DMS79 (cell line): ENCODE measurements around the gene GRAMD1B.

Experiments used
- DNase-seq: peaks from one replicate; lab custom pipeline; 2025; lab: John Stamatoyannopoulos, UW

GRAMD1B gene

DNA sequence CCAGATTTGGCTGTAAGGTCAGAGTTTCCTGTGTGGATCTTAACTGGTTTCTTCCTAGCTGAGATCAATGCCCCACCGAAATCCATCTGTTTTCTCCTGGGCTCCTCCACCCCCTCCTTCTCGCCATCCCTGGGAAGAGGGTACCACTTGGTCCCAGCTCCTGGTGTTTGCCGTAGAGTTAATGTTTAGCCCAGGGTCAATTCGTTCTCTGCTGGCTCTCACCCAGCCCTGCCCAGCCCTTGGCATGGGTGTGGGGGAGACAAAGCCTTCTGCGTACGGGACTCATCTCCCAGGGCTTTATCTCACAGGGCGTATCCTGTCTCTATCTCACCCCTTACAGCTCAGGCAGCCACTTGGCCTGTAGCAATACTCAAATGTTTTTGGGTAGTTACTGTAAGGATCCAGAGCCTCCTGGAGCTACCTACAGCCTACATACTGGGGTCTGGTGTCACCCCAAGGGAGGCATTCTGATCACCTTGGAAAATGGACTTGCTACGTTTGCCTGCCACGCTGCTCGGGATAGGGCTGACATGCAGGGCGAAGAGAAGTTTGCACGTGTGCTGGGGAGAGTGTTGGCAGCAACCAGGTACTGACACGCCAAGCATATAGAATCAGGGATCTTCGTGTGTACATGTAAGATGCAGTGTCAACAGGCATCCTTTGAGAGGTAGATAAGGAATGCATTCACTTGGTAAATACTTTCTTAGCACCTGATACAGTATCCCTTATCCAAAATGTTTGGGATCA, 158.2 kb downstream of the GRAMD1B start:
- DNase-seq, result no peak

DNA sequence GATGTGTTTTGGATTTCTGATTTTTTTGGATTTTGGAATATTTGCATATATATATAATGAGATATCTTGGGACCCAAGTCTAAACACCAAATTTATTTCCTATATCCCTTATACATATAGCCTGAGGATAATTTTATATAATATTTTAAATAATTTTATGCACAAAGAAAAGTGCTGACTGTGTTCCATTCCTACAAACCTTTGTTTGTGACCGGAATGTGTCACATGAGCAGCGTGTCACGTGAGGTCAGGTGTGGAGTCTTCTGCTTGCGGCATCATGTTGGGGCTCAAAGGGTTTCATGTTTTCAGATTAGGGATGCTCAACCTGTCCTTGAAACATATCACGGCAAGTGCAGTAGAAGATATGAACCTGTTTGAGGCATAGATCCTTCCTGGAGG, 158.8 kb downstream of the GRAMD1B start:
- DNase-seq, result no peak

DNA sequence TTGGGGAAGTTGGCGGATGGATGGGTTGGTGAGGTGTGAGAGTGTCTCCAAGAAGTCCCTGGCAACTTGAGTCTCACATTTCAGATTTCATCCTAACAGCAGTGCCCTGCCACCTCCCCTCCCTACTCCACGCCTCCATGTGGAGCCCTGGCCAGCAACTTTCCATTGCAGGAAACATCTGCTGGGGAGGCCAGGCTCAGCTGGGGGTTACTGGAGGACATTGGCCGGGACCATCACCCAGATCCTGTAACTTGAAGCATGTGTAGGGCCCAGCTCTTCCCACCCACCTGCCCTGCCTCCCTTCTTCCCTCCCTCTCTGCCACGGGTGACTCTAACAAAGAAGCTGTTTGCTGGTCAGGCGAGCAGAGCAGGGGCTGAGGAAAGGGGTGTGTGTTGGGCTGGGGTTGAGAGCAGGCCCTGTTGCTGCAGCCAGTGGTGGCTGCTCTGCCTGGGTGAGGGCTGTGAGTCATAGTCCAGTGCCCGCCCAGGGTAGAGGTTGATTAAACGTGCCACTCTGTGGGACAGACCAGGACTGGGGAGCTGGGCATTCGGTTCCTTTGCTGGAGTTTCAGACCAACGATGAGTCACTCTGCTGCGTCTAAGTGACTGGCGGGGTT, 160.3 kb downstream of the GRAMD1B start:
- no peak for DNase-seq

DNA sequence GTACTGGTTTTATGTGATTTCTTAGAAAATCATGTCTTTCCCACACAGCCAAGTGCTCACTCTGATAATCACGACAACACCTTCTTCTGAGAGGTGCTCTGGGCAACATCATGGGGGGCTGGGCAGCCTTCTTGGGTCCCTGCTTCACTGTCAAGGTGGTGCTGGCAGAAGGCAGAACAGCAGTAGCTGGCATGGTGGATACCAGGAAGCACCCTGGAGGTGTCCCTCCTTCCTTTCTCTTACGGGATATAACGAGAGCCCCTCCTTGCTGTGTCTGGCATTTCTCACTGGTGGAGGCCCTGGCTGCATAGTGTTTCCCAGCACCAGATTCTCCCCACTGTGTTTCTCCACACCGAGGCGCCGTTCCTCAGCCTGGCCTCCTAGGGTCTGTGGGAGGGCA, 163.5 kb downstream of the GRAMD1B start:
- no peak for DNase-seq

DNA sequence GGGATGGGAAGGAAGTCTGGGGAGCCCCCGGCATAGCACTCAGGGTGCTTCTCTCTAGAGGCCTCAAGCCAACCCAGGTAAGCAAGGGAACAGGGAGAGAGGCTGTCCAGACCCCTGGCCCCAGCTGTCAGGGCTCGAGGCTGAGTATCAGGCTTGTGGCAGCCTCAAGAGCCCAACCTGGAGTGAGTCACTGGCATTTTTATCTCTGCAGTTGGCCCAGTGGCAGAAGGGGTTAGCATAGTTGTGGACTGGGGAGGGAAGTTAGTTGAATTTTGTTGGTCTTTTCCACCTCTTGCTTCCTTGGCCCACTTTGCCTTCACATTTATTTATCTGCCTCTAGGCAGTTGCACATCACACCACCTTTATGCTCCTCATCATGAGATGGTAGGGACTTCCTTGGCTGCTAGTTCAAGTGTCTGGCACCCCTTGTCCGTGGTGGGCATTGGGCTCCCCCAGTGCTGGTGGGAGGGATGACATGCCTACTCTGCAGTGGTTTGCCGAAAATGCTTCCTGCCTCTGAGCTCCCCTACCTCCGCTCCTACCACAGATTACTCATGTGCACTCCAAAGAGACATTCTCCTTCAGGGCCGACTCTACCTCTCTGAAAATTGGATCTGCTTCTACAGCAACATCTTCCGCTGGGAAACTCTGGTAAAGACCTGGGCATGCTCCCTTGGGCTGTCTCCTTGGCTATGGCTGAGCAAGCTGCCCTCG, 164.3 kb downstream of the GRAMD1B start:
- no peak for DNase-seq

DNA sequence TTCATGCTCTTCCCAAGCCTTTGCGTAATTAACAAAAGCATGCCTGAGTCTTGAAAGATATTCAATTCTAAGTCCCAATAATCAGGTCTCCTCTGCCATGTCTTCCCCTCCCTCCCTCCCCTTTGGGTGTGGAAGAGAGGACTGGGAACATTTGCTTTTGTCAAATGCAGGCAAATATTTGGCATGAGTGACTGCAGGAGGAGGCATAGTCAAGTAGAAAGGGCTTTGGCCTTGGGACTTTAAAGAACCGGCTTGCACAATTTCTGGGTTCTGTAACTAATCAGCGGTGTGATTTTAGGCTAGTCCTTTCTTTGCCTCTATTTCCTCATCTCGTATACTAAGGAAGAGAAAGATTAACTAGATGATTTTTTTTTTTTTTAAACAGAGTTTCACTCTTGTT, 164.9 kb downstream of the GRAMD1B start:
- DNase-seq, result no peak

DNA sequence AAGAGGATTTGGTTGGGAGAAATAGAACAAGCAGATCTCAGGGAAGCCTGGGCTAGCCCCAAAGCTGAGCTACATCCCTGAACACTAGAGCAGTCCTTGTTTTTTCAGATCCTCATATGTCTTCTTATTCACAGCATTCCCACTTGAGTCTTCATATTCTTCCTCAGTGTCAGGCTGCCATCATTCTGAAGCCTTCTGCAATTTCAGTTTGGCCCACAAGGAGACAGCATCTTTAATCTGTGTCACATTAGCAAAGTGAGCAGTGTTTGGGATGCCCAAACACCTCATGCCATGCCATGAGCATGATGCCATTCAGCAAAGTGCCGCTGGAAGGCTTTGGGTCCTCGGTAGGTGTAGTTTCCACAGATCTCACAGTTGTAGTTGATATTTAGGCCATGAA, 167.8 kb downstream of the GRAMD1B start:
- no peak for DNase-seq

DNA sequence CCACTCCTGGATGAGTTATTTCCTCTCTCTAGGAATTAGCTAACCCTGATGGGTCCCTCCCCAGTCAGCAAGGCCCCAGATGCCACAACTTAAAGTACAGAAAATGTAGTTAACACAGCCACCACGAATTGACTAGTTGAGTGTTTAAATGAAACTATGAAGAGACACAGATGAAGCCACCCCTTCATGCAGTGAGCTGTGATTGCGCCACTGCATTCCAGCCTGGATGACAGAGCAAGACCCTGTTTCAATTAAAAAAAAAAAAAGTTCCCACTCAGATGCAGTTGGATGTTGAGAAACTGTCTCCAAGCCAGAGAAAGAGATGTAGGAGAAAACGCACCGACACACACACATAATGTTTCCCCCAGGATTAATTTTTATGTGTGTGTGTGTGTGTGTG, 171.1 kb downstream of the GRAMD1B start:
- DNase-seq, result no peak

DNA sequence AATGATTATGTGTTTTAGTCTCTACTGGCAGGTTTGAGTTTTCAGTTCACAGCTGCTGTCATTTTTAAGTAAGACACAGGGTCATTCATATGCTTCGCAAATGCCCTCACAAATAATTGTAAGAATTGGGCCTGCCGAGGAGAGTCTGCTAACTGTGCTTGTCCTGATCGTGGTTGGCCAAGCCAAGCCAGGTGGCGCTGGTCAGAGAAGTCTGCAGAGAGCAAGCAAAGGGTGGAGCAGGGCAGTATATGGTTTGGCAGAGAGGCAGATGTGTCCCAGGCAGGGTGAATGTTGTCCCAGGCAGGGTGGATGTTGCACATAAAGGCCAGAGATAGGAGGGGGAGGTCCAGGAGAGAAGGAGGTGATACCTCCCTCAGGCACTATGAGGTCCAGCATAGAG, 171.7 kb downstream of the GRAMD1B start:
- DNase-seq, result no peak

DNA sequence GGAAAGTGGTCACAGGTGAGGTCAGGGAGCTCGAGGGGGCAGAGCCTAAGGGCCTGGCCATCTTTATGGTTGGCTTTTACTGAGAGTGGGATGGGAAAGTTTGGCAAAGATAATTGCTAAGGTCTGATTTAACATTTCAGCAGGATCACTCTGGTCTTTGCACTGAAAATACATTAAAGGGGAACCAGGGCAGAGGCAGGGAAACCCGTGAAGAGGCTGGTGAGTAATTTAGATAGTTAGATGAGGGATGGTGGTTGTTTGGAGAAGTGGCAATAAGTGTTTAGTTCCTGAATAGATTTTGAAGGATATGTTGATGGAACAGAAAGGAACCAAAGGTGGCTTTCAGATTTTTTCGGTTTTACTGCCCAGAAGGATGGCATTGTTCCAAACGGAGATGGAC, 173.6 kb downstream of the GRAMD1B start:
- no peak for DNase-seq

DNA sequence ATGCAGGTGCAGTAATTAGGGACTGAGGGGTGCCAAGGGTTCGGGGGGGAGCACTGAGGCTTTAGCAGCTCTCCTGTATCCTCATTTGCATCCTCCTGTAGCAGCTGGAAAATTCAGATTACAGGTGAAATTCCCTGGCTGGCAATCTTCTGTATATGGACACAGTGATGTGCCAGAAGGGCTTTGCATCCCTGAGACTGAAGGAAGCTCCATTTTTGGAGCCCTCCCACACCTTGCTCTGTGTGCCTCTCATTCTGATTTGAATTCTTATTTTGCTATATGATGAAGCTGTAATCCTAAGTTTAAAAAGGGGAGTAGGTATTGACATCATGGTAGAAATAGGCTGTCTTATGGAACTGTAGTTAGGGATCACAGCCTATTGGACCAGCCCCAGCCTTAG, 177.7 kb downstream of the GRAMD1B start:
- no peak for DNase-seq

DNA sequence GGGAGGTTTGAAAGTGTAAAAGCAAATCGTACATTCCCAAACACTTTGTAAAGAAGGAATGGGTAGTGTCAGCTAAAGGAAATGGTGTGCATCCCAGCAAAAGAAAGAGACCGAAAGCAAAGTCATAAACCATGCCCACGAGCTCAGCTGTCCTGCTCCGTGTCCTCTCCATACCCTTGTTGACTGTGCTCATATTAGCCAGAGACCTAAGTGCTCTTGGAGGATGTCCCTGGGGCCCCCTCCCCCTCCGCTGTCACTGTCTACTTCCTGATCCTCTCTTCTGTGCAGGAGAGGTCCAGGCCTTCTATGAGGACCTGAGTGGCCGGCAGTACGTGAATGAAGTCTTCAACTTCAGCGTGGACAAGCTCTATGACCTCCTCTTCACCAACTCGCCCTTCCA, 178.3 kb downstream of the GRAMD1B start:
- no peak for DNase-seq

DNA sequence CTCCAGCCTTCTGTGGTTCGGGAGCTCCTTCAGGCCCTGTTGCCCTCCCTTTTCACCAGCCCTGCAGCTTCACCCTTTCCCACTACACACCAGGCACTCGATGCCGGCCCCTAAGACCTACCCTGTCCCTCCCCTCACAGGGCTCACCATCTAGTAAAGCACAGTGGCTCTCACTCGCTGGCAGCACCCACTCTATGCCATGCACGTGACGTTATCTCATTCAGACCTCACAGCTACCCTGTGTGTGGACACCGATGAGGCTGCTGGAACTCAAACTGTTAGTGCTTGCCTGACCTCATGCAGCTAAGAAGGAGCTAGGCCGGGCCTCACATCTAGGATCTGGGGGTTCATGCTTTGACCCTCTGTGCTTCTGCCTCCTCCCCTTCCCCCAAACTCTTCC, 178.9 kb downstream of the GRAMD1B start:
- DNase-seq, result no peak

DNA sequence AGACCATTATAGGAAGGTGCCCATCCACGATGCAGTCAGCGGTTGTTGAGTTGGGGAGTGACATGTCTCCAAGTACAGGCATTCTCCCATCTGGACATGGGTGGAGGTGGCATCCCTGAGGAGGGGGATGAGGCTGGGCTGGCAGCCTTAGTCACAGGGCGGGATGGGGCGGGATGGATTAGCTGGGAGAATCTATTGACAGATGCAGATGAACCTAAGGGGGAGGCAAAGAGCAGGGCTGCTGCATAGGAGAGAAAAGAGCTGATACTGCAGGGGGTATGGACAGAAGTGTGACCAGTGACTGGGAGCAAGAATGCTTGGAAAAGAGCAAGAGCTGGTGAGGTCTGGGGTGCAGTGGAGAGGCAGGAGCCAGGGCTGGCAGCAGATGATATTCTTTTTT, 181.6 kb downstream of the GRAMD1B start:
- DNase-seq, result no peak

DNA sequence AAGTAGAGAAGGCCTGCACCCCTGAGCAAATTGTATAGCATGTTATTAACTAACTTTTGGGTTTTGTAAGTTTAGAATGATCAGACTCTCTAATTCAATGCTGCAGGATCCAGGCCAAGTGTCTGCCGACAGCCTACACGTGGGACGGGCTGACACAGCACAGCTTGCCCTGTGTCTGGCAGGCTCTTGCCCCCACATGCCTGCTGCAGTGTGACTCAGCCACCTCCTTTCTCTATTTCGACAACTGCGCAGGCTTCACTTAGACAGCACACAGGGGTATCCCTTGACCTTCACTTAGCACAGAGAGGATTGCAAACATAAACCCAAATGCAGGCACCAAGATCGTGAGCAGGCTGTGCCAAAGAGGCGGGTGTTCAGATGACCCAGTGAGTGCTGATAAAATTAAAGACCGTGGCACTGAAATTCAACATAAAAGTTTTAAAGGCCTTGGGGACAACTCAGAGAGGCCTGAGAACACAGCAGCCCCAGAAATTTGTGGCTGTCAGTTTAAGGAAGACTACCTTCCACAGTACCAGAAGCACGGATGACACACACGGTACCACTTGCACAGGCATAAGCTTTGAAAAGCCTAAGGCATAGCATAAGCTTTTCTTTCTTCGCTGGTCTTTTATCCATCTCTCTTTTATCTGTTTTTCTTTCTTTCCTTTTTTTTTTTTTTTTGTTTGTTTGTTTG, 186.6 kb downstream of the GRAMD1B start:
- no peak for DNase-seq

DNA sequence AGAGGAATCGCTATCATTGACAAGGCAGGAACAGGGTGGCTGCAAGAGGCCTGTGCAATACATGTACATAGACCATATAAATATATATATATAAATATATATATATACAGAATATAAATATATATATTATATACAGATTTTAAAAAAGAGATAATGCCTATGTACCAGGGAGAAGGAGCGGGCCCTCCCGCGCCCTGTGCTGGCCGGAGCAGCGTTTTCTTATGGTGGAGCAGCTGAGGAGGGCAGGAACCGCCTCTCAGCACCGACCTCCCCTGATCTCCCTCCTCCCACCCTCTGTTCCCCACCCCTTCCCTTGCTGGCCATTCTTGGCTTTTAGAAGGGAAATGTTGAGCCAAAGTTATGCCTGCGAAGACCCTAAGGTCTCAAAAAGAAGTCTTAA, 192.5 kb downstream of the GRAMD1B start:
- DNase-seq, result no peak

DNA sequence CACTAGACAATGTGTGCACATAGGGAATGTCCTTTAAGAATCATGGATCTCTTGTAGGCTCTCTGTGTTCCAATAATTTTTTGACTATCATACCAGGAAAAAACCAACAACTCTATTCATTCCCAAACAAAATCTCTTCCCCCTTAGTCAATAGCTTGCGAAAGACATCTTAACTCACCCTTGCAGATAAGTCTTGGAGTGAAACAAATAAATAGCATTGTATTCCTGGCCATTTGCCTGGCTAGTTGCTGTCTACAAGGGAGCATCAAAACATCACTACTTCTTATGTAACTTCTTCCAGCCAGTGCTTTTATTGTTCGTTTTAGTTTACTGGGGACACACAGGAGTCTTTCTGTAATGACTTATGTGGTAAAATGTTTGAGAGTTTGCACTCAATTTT, 194.9 kb downstream of the GRAMD1B start:
- no peak for DNase-seq

DNA sequence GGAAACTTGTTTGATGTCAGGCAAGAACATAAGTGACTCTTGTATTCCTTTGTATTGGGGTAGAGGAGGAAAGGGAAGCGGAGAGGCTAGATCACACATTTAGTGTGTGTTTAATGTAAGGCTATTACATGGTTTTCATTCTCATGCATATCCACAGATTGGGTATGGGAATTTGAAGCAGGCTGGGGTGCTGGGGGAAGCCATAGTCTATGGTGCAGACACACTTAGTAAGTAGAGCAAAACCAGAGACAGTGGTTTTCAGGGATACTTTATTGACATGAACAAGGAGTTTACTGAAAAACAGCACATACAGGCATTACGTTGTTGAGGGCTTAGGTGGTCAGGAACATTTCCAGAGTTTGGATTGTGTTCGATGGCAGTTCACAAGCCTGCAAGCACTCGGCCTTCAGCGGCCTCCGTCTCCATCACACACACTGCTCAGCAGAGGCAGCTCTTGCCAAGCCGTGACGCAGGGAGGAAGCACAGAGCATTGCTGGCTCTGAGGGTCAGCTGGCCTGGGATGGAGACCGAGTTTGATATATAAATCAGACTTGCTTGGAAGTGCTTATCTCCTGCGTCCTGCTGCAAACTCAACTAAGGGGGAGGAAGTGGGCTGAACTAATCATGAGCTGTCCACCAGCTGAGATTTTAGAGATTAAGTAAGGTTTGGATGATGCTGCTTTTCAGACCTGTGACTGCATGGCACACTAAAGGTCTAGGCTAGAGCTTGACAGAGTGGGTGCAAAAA, 199.0 kb downstream of the GRAMD1B start:
- DNase-seq, result no peak

DNA sequence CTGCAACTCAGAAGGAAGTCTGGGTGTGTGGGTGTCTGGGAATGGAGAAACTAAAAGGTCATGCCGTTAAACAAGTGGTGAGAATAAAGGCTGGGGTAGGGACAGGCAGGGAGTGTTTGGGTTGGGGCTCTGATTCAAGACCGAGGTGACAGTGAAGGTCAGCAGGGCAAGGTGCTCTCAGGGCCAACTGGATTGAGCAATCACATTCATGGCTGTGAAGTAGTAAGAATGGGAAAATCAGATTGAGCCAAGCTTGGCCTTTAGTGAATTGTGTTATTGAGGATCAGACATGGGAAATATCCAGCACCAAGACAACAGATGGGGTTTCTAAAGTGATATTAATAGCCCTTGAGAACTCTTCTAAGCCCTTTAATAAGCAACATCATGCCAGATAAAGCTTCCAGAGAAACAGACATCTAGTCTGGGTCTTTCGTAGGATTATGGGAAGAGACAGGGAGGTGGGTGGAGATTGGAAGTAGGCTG, 200.1 kb downstream of the GRAMD1B start:
- no peak for DNase-seq

DNA sequence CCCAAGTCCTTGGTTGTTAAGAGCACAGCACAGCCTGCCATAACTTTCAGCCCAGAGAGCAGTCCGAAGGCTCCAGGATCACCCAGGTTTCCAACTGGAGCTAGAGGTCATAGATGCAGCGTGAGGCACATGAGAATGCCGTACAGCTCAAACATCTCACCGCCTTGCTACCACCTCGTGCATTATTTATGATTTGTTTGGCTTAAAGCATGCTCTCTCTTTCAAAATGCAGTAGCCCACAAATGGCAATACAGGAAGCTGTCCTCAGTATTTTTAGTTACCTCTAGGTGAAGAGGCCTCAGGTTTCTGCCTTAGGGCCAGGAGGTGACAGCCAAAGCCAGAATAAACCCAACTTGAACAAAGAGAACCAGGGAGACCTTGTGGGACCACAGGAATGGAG, 210.0 kb downstream of the GRAMD1B start:
- DNase-seq, result no peak

DNA sequence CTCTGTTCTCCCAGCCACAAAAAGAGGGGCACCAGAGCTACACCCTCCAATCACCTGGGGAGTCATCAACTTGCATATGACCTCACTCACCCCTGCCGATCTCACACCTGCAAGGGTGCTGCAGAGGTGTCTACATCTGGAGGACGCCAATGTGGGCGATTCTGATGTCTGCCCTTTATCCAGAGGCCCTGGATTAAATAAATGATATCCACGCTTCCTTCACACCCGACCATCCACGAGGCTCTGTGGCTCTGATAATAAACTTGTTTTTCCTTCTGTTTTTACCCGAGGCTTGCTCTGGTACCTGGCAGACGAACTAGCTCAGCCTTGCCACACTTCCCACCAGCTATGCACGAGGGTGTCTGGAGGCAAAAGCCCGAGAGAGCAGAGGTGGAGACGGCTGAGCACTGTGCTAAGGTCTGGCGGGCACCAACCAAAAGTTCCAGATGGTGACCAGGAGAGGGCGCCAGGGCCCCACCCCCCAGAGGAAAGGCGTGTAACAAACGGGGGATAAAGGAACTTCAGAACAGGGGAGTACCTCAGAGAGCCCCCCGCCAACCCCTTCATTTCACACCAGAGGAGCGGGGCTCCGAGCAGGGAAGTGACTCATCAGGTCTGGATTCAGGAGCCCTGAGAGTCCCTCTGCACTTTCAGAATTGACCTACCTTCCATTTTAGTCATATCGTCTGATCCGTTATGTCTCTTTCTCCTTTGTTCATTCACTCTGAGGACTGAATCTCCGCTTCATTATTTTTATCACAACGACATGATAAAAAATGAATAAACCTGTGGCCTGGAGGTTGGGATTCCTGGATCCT, 210.8 kb downstream of the GRAMD1B start:
- DNase-seq, result no peak
